A549 (cell line): ENCODE results near the gene SLC5A5. TPM values are rescaled to one million over a fixed set of nuclear protein-coding genes. Genes with fewer than 3 reads are reported as not detected.

Experiments used
- ATAC-seq, 2 experiments: fragments of 200-7000 bp in 1 of 2; fragments of >200 bp in 1 of 2; cut with Nextera tagmentation in 1 of 2; cut with Tn5 transposase in 1 of 2; 3 replicates each; pipeline versions ENCODE4 v1.8.0 to v1.9.1; 2018 to 2020; ENCODE audit warnings: mild to moderate bottlenecking in 1 of 2, moderate library complexity in 1 of 2
- CTCF ChIA-PET: fragments of 300-600 bp; sonication (Branson Sonifier 250); formaldehyde crosslinking; extraction: SDS; loops from one replicate; lab custom pipeline; 2021; ENCODE audit warnings: antibody characterized with exemption, inconsistent platforms; lab: Yijun Ruan, JAX
- POLR2A ChIA-PET: fragments of 350-600 bp; formaldehyde crosslinking; extraction: SDS; loops from one replicate; lab custom pipeline; 2021; ENCODE audit warnings: antibody characterized with exemption, inconsistent platforms; lab: Yijun Ruan, JAX
- DNase-seq, 2 experiments: peaks; one replicate each; pipeline versions ENCODE4 v3.0.0 to v3.0.0-alpha.2; 2011 to 2016; ENCODE audit warnings: low read depth in 1 of 2, low spot score in 1 of 2
- FAIRE-seq: peaks from 2 replicates; lab custom pipeline; 2011; peaks lifted over from hg19 to GRCh38; lab: Jason Lieb, UNC
- H3K27ac ChIP-seq, 2 experiments: fragments of >200 bp; sonication (Bioruptor Twin); formaldehyde crosslinking; 3 replicates each; pipeline ENCODE4 v1.5.1; 2016 to 2017
- H3K4me1 ChIP-seq: fragments of >200 bp; sonication (Bioruptor Twin); formaldehyde crosslinking; 3 replicates; pipeline ENCODE4 v1.6.1; 2016
- H3K4me2 ChIP-seq: fragments of >200 bp; sonication (Bioruptor Twin); formaldehyde crosslinking; 3 replicates; pipeline ENCODE4 v1.6.1; 2016
- H3K4me3 ChIP-seq: fragments of >200 bp; sonication (Bioruptor Twin); formaldehyde crosslinking; 3 replicates; pipeline ENCODE4 v1.5.1; 2016
- H3K9me3 ChIP-seq: fragments of >200 bp; sonication (Bioruptor Twin); formaldehyde crosslinking; 3 replicates; pipeline ENCODE4 v1.6.1; 2016
- BCL3 ChIP-seq: fragments of >200 bp; sonication (Bioruptor Twin); formaldehyde crosslinking; IDR thresholded peaks from 3 replicates; pipeline ENCODE4 v1.6.1; 2016
- BHLHE40 ChIP-seq: IDR thresholded peaks from 2 replicates; pipeline ENCODE4 v1.6.1; 2012; ENCODE audit warnings: low read depth, low read length, inconsistent platforms
- CBX8 ChIP-seq: fragments of 200-600 bp; sonication (generic); IDR thresholded peaks from 2 replicates; pipeline ENCODE4 v1.6.1; 2016
- CHD2 ChIP-seq: fragments of 150-350 bp; IDR thresholded peaks from 2 replicates; pipeline ENCODE4 v1.6.1; 2014; ENCODE audit warnings: low read length; ENCODE audit not compliant: partially characterized antibody
- EHF ChIP-seq: fragments of 250-450 bp; sonication (Bioruptor Pico); IDR thresholded peaks from 2 replicates; pipeline ENCODE4 v1.5.0; 2020; ENCODE audit warnings: mild to moderate bottlenecking
- ESRRA ChIP-seq: fragments of 150-350 bp; IDR thresholded peaks from 2 replicates; pipeline ENCODE4 v1.6.1; 2014; ENCODE audit warnings: mild to moderate bottlenecking, low read length, borderline replicate concordance
- FOXS1 ChIP-seq: fragments of 250-450 bp; sonication (Bioruptor Pico); IDR thresholded peaks from 2 replicates; pipeline ENCODE4 v1.5.0; 2020; ENCODE audit warnings: mild to moderate bottlenecking, moderate library complexity
- HOXB5 ChIP-seq: fragments of 250-450 bp; sonication (Bioruptor Pico); IDR thresholded peaks from 2 replicates; pipeline ENCODE4 v1.5.0; 2020; ENCODE audit warnings: mild to moderate bottlenecking, moderate library complexity
- JUN ChIP-seq, 2 experiments: fragments of >200 bp; sonication (Bioruptor Twin); formaldehyde crosslinking; IDR thresholded peaks; 2 replicates in 1 of 2; 3 replicates in 1 of 2; pipeline ENCODE4 v1.6.1; 2016 to 2017
- KDM5A ChIP-seq: fragments of 200-600 bp; sonication (generic); IDR thresholded peaks from 2 replicates; pipeline ENCODE4 v1.6.1; 2016; ENCODE audit warnings: antibody characterized with exemption, mild to moderate bottlenecking
- MAFK ChIP-seq: fragments of 450-650 bp; IDR thresholded peaks from 2 replicates; pipeline ENCODE4 v1.6.1; 2014; ENCODE audit not compliant: partially characterized antibody
- MYC ChIP-seq: IDR thresholded peaks from 2 replicates; pipeline ENCODE4 v1.6.1; 2012; ENCODE audit warnings: mild to moderate bottlenecking, inconsistent platforms, low read length, improper control_type of control experiment, borderline replicate concordance
- POLR2AphosphoS2 ChIP-seq: conservative IDR thresholded peaks from 2 replicates; pipeline ENCODE4 v1.6.1; 2012; ENCODE audit warnings: low read length, improper control_type of control experiment, inconsistent platforms
- RAD21 ChIP-seq, 2 experiments: fragments of >200 bp in 1 of 2; sonication (Bioruptor Twin) in 1 of 2; formaldehyde crosslinking in 1 of 2; IDR thresholded peaks in 1 of 2; conservative IDR thresholded peaks in 1 of 2; 2 replicates in 1 of 2; 3 replicates in 1 of 2; pipeline ENCODE4 v1.6.1; 2012 to 2018; ENCODE audit warnings: inconsistent platforms in 1 of 2
- REST ChIP-seq: fragments of 200-600 bp; sonication (generic); IDR thresholded peaks from 2 replicates; pipeline ENCODE4 v1.6.1; 2016; ENCODE audit warnings: antibody characterized with exemption, mild to moderate bottlenecking, moderate library complexity
- RNF2 ChIP-seq: fragments of 200-600 bp; sonication (generic); IDR thresholded peaks from 2 replicates; pipeline ENCODE4 v1.6.1; 2016; ENCODE audit warnings: low read depth, mild to moderate bottlenecking, antibody characterized with exemption, moderate library complexity, borderline replicate concordance
- TP53 ChIP-seq: fragments of 250-450 bp; sonication (Bioruptor Pico); IDR thresholded peaks from 2 replicates; pipeline ENCODE4 v1.5.0; 2021; ENCODE audit warnings: mild to moderate bottlenecking, moderate library complexity
- ZFP36 ChIP-seq: fragments of 450-650 bp; IDR thresholded peaks from 2 replicates; pipeline ENCODE4 v1.6.1; 2014; ENCODE audit warnings: borderline replicate concordance; ENCODE audit not compliant: partially characterized antibody
- ZNF302 ChIP-seq: fragments of 250-450 bp; sonication (Bioruptor Pico); IDR thresholded peaks from 2 replicates; pipeline ENCODE4 v1.9.0; 2021; ENCODE audit warnings: inconsistent platforms, mild to moderate bottlenecking, moderate library complexity
- ZSCAN20 ChIP-seq: fragments of 250-450 bp; sonication (Bioruptor Pico); IDR thresholded peaks from 2 replicates; pipeline ENCODE4 v1.8.0; 2022; ENCODE audit warnings: mild to moderate bottlenecking, moderate library complexity
- WGBS: methylation state at CpG from one replicate; pipeline ENCODE4 v1.1.6; 2017; ENCODE audit errors: missing lambda C conversion rate; 5-methylcytosine and 5-hydroxymethylcytosine counted together
- polyA plus RNA-seq, 4 experiments: library from polyadenylated mRNA; depleted of rRNA in 3 of 4; stranded (reverse); fragments of >200 nt; fragmentation: RNase III in 1 of 4; extraction: RNeasy Plus Mini Kit Qiagen cat#74134 plus additional on column Dnase treatment in 1 of 4; gene quantifications; 2 replicates in 3 of 4; 3 replicates in 1 of 4; pipeline ENCODE4 v1.2.3, GENCODE V29; 2011 to 2017
- TF ChIP-seq, protein P1 (sequence below): fragments of 450-650 bp; IDR thresholded peaks from 2 replicates; pipeline ENCODE4 v1.6.1; 2014; ENCODE audit warnings: antibody characterized with exemption
- TF ChIP-seq, protein P2 (sequence below): fragments of 250-450 bp; sonication (Bioruptor Pico); IDR thresholded peaks from 2 replicates; pipeline ENCODE4 v1.5.0; 2020; ENCODE audit warnings: low read depth, mild to moderate bottlenecking, moderate library complexity

Gene SLC5A5
- polyA plus RNA-seq, 2 of the 4 experiments (the other 2 are of a cell fraction): 0.06 to 0.25 TPM

- Histone ChIP-seq H3K4me1 (peaks cover 13% of the 10 kb centered on the region), H3K4me2 (no peak overlapping the region), H3K27ac (no peak overlapping the region), H3K9me3 (no peaks in the 10 kb centered on the region), H3K4me3 (no peak overlapping the region)
- ChIA-PET CTCF (interaction anchor here (0.6 to 2.8 kb wide), 3 partner anchors 50 to 73 kb away, joined by 3 to 20 read pairs (median 4); partner anchors contain the start of genes RPL18A and SLC5A5), POLR2A (interaction anchor here (0.6 kb wide), 1 partner anchor 1743 kb away, joined by 3 read pairs; the partner anchor contains the start of gene ATP13A1)
- TF ChIP-seq ZSCAN20 (CRISPR knock-in tag): no peak
- no peak for TF ChIP-seq EHF (CRISPR knock-in tag)
- no peak for TF ChIP-seq ZFP36
- no peak for DNase-seq
- FAIRE-seq: no peak
- ATAC-seq: no peak
These were observed 48.8 kb downstream of the SLC5A5 start for GRCh38 chr19:17920527-17920926.

- TF ChIP-seq MAFK (no peak), HOXB5 (CRISPR knock-in tag) (no peak), REST (no peak)
- CTCF ChIA-PET: interaction anchor here (1.1 kb wide), 2 partner anchors 10 to 16 kb away, joined by 3 to 4 read pairs; no protein-coding TSS in a partner anchor
- ATAC-seq (no peak), FAIRE-seq (no peak), DNase-seq (no peak)
- no peak overlapping the region for H3K4me3 ChIP-seq
- 47% methylated on average over 2 of the region's 3 CpGs for WGBS
- POLR2A ChIA-PET: no interaction called here
- no peaks in the 10 kb centered on the region for H3K9me3 ChIP-seq
- no peak overlapping the region for H3K27ac ChIP-seq
- no peaks in the 10 kb centered on the region for H3K4me1 ChIP-seq
- H3K4me2 ChIP-seq: no peak overlapping the region
These were observed 50.4 kb downstream of the SLC5A5 start for GRCh38 chr19:17922138-17922537.

DNA sequence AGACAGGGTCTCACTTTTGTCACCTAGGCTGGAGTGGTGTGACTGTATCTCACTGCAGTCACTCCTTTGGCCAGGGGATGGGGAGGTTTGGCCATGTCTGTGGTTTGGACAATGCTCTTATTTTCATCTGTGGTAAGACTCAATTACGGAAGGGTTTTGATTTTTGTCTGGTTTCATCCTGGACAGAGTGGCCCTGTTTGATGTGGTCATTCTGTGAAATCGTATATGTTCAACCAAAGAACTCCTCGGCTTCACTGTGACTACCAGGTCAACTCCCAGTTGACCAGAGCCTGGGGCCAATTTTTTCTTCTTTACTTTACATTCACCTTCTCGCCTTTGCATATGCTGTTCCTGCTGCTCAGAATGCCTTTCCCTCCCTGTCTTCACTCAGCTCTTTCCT is 54.3 kb downstream of the SLC5A5 start:
- CTCF ChIA-PET: interaction anchor here (1.0 to 1.1 kb wide), 2 partner anchors 50 to 56 kb away, joined by 3 read pairs; no protein-coding TSS in a partner anchor
- TF ChIP-seq POLR2AphosphoS2 (no peak), MYC (no peak), RNF2 (no peak), TP53 (no peak), ESRRA (no peak), ZSCAN20 (CRISPR knock-in tag) (no peak), JUN (IDR thresholded peaks at IDR 0.05) (no peak)
- DNase-seq (no peak), ATAC-seq (no peak), FAIRE-seq (no peak)
- Histone ChIP-seq H3K9me3 (no peaks in the 10 kb centered on the region), H3K4me3 (no peak overlapping the region), H3K27ac (no peak overlapping the region), H3K4me2 (no peak overlapping the region), H3K4me1 (no peaks in the 10 kb centered on the region)
- 45% methylated on average over 4 of the region's 4 CpGs for WGBS
- POLR2A ChIA-PET: interaction anchor here (0.6 kb wide), 1 partner anchor 55 kb away, joined by 3 read pairs; no protein-coding TSS in a partner anchor

DNA sequence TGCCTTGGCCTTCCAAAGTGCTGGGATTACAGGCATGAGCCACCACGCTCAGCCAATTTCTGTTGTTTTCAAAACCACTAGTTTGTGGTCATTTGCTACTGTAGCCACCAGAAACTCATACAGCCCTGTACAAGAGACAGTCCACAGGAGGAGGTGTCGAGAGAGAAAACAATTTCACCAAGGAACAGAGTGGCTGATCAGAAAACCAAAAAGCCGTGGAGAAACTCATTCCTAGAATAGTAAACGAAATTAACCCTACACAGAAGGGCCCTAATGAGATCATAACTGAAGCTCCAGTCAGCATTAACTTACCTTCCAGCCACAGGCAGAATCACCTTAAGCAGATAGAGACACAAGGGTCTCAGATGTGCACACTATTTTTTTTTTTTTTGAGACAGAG is 57.3 kb downstream of the SLC5A5 start:
- no peak for DNase-seq
- no peaks in the 10 kb centered on the region for H3K9me3 ChIP-seq
- TF ChIP-seq CBX8 (no peak), CHD2 (no peak), BHLHE40 (no peak), ZFP36 (no peak), HOXB5 (CRISPR knock-in tag) (no peak), FOXS1 (CRISPR knock-in tag) (no peak), ZNF302 (CRISPR knock-in tag) (no peak), BCL3 (no peak), RAD21 (conservative IDR thresholded peaks at IDR 0.05 in 1 of 2, IDR thresholded peaks at IDR 0.05 in 1 of 2) (no peak), MYC (no peak), KDM5A (no peak)
- TF ChIP-seq, protein P1, sequence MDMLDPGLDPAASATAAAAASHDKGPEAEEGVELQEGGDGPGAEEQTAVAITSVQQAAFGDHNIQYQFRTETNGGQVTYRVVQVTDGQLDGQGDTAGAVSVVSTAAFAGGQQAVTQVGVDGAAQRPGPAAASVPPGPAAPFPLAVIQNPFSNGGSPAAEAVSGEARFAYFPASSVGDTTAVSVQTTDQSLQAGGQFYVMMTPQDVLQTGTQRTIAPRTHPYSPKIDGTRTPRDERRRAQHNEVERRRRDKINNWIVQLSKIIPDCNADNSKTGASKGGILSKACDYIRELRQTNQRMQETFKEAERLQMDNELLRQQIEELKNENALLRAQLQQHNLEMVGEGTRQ: no peak
- TF ChIP-seq, protein P2, sequence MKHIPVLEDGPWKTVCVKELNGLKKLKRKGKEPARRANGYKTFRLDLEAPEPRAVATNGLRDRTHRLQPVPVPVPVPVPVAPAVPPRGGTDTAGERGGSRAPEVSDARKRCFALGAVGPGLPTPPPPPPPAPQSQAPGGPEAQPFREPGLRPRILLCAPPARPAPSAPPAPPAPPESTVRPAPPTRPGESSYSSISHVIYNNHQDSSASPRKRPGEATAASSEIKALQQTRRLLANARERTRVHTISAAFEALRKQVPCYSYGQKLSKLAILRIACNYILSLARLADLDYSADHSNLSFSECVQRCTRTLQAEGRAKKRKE (CRISPR knock-in tag): no peak
- H3K4me1 ChIP-seq: peaks cover 6% of the 10 kb centered on the region
- no peak overlapping the region for H3K27ac ChIP-seq
- ChIA-PET POLR2A (no interaction called here), CTCF (interaction anchor here (1.0 to 12.4 kb wide), 5 partner anchors 9 to 73 kb away, joined by 3 to 295 read pairs (median 7); partner anchors contain the start of genes RPL18A and SLC5A5)
- no peak overlapping the region for H3K4me2 ChIP-seq
- WGBS: 51% methylated on average over 3 of the region's 4 CpGs
- H3K4me3 ChIP-seq: no peak overlapping the region
- ATAC-seq: no peak
- FAIRE-seq: no peak
